Hippocampal formation (tissue), 2 donors: ENCODE measurements around the gene CCNE1.
"Not testable (repeated sequence)": the region's sequence is repeated elsewhere in the genome, so short reads cannot be mapped to it uniquely, and the experiment has no call there.

ENCODE experiments used
- DNase-seq, 2 donors: peaks; one replicate each; lab custom pipeline; 2025; lab: John Stamatoyannopoulos, UW

The CCNE1 gene

GRCh38 chr19:29815231-29815630 lies 3.4 kb downstream of the CCNE1 start:
- no peak for DNase-seq

DNA sequence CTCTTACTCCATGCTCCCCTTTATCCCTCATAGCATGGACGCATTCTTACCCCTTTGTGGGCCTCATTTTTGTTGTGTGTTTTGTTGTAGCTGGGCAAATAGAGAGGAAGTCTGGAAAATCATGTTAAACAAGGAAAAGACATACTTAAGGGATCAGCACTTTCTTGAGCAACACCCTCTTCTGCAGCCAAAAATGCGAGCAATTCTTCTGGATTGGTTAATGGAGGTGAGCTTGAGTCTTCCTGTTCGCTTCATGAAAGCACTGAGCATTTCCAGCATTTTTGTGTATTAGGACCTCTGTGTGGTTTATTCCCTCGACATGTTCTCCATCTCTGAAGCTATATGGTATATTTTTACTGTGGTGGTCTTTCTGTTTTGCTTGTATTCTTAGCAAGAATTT lies 5.5 kb downstream of the CCNE1 start:
- DNase-seq = no peak

DNA sequence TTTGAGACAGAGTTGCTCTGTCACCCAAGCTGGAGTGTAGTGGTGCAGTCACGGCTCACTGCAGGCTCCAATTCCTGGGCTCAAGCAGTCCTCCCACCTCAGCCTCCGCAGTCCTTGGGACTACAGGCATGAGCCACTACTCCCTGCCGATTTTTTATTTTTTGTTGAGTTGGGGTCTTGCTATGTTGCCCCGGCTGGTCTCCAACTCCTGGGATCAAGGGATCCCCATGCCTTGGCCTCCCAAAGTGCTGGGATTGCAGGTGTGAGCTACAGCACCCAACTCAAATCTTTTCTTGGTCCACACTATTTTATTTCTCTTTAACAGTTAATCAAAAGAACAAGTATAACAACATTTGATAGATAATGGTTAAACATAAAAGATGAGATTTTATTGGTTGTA lies 7.5 kb downstream of the CCNE1 start:
- no peak for DNase-seq

GRCh38 chr19:29819986-29820385 lies 8.2 kb downstream of the CCNE1 start:
- DNase-seq = no peak

- no peak for DNase-seq
These were observed 12.0 kb downstream of the CCNE1 start for GRCh38 chr19:29823581-29824330.

GRCh38 chr19:29825263-29825662 lies 13.5 kb downstream of the CCNE1 start:
- not testable (repeated sequence) for DNase-seq

GRCh38 chr19:29831041-29831548 lies 19.3 kb downstream of the CCNE1 start:
- no peak for DNase-seq

DNA sequence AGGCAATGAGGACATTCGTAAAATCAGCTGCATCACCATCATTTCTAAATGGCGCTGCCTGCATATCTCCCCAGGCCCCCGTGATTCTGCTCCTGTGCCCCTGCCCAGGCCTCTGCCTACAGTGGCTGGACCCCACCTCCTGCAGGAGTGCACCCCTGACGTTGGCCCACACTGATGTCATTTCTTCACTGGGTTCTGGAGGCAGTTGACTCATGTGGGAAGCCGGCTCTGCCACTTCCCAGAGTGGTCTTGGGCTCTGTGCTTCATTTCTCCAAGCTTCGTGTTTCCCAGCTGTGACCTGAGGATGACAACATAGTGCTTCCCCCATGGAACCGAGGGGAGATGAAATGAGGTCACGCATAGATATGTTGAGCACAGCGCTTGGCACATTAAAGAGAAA lies 19.9 kb downstream of the CCNE1 start:
- no peak for DNase-seq

- no peak for DNase-seq
These were observed 21.0 kb downstream of the CCNE1 start for GRCh38 chr19:29832801-29833200.

DNA sequence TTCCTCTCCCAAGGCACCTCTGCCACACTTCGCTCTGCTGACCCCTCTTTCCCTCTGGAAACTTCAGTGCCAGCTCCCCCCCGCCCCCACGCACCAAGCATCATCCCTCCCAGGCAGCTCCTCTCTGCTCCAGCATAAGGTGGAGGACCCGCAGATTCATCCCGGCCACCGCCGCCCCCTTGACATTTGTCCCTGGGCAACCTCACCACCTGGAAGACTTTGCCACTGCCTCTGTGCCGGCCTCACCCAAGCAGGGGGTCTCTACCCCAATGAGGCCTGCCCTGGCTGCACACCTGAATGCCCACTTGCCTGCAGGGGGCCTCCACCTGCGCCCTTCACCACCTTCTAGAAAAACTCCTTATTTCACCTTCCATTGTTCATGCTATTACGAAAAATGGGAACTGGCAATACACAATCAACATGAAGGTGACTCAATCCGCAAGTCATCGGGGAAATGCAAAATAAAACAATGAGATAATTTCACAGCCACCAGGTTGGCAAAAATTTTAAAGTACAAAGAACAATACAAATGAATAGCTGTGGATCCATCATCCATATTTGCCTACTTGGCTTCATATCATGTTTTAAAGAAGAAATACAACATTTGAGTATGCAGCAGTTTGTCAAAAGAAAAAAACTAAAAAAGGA lies 21.9 kb downstream of the CCNE1 start:
- no peak for DNase-seq

DNA sequence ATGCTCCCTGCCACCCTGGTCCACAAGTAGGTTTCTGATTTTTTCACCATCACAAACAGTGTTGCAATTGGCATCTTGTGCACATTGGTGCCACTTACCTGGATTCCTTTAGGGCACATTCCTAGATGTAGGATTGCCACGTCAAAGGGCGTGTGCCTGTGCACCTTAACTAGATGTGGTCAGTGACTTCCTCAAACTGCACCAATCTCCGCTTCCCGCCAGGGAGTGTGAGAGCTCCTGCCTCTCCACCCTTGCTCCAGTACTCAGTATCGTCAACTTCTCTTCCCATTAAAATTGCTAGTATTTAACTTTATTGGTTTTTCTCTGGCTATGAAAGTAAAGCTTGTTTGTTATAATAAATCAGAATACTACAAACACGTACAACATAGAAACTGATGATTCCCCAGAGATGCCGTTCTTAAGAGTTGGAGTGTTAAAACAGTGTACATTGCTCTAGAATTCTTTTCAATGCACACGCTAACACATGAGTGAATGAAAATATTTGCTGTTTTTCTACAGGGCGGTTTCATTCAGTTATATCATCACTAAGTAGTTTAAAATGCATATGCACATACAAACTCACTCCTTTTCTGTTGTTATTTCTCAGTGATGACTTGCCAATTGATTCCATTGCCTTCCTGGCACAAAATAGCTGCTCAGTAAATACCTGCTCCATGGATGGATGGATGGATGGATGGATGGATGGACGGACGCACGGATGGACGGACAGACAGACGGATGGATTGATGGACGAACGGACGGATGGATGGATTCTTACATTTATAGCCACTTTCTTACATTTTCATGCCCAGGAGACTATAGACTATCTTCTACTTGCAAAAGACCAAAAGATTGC lies 23.4 kb downstream of the CCNE1 start:
- DNase-seq = no peak

DNA sequence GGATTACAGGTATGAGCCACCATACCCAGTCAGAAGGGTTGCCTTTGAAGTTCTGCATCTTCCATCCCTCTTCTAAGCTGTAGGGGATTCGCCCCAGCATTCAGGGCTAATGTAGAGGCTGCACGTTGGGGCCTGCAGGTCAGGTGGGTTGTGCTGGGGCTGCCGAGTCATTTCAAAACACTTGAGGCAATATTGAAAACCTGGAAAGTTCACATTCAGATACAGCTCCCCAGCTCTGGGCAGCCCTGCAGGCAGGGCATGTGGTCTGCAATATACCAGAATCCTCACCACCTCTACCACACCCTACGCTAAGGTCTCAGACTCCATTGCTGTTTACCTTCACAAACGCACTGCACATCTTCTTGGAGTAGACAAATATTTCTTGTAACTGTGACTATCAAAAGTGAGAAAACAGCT lies 24.6 kb downstream of the CCNE1 start:
- no peak for DNase-seq

- DNase-seq = no peak
These were observed 25.7 kb downstream of the CCNE1 start for GRCh38 chr19:29837448-29837981.

GRCh38 chr19:29837996-29838395 lies 26.2 kb downstream of the CCNE1 start:
- no peak for DNase-seq

GRCh38 chr19:29840066-29840950 lies 28.5 kb downstream of the CCNE1 start:
- no peak for DNase-seq

- DNase-seq = no peak
These were observed 29.4 kb downstream of the CCNE1 start for GRCh38 chr19:29841209-29841558.

DNA sequence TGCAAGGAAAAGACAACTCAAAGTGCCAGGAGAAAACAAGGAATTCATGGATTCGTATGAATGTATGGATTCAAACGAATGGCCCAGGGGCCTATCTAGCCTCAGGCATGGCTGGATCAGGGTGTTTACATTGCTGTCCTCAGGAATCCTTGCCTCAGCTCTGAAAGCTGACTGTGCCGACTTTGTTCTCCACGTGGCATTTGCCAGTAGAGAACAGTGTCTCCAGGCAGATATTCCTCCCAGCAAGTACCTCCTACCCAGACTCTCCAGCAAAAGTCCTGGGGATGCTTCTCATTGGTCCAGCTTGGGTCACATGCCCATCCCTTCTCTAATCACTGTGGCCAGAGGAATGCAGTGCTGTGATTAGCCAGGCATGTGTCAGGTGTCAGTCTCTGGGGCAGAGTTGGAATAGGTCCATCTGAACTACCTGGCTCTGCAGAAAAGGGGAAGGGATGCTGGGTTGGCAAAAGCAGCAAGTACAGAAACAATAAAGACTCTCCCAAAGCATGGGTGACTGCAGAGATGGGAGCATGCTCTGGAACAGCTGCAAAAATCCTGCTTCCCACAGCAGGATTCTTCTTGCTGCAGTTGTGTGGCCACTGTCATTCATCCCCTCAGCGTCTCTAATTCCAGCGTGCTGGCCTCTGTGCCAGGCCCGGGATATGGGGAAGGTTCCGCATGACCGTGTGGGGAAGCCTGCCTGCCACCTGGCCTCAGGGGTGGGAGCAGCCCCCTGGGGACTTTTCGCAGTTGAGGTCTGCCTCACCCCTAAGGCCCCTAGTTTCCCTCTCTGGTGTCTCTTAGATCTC lies 30.0 kb downstream of the CCNE1 start:
- no peak for DNase-seq

DNA sequence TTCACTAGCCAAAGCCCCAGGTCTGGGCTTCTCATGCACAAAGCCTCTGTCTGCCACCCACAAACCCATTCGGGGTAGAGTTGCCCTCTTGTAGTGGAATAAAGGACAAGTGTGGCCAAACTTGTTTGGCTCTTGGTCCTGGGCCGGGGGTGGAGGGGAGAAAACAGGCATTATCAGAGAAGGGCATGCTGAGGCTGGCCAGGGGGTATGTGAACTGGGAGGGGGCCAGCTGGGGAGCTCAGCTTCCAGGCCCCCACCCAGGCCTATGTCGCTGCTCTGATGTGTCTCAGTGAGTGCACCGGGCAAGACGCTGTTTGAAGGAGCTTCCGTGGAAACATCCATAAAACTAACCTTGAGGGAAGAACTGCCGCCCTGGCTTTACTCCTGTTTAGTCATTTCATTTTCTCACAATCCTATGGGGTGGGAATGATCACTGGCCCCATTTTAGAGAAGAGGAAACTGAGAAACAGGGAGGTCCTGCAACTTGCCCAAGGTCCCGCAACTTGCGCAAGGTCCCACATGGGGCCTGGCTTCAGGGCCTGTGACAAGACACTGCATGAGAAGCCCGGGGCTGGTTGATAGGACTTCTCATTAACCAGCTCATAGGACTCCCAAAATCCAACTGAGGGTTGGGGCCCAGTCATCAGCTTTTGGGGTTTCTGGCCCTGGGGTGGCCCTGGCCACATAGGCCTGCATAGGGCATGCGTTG lies 30.8 kb downstream of the CCNE1 start:
- DNase-seq = no peak

GRCh38 chr19:29843180-29844051 lies 31.6 kb downstream of the CCNE1 start:
- no peak for DNase-seq
